HG03354 (cell line): ENCODE measurements around the gene ACTC1.

Experiments
- ATAC-seq: cut with Tn5 transposase; IDR thresholded peaks from one replicate; pipeline ENCODE4 v1.9.1; 2021; ENCODE audit warnings: mild to moderate bottlenecking; ENCODE audit not compliant: unreplicated experiment, poor library complexity, severe bottlenecking

Gene ACTC1

GRCh38 chr15:34802803-34803750 is 7.7 kb upstream of the ACTC1 start:
- ATAC-seq: no peak

- ATAC-seq: no peak
These were observed 7.0 kb upstream of the ACTC1 start for GRCh38 chr15:34802371-34802770.

- ATAC-seq: no peak
These were observed 4.1 kb upstream of the ACTC1 start for GRCh38 chr15:34799149-34800101.

- ATAC-seq: no peak
These were observed 1.6 kb upstream of the ACTC1 start for GRCh38 chr15:34796847-34797435.

- no peak for ATAC-seq
These were observed 651 bp downstream of the ACTC1 start for GRCh38 chr15:34794590-34795206.

GRCh38 chr15:34793901-34794300 is 1.4 kb downstream of the ACTC1 start:
- ATAC-seq: no peak

- no peak for ATAC-seq
These were observed 2.3 kb downstream of the ACTC1 start for GRCh38 chr15:34793071-34793470.

GRCh38 chr15:34791701-34792100 is 3.6 kb downstream of the ACTC1 start:
- ATAC-seq: no peak

GRCh38 chr15:34790121-34790520 is 5.2 kb downstream of the ACTC1 start:
- no peak for ATAC-seq

- no peak for ATAC-seq
These were observed 6.0 kb downstream of the ACTC1 start for GRCh38 chr15:34789326-34789725.

- ATAC-seq: no peak
These were observed 9.1 kb downstream of the ACTC1 start for GRCh38 chr15:34786206-34786605.

- ATAC-seq: no peak
These were observed 11.4 kb downstream of the ACTC1 start for GRCh38 chr15:34783991-34784390.

- no peak for ATAC-seq
These were observed 11.9 kb downstream of the ACTC1 start for GRCh38 chr15:34783431-34783830.

- no peak for ATAC-seq
These were observed 12.4 kb downstream of the ACTC1 start for GRCh38 chr15:34782901-34783300.

GRCh38 chr15:34780725-34781124 is 14.6 kb downstream of the ACTC1 start:
- no peak for ATAC-seq

GRCh38 chr15:34776606-34777105 is 18.7 kb downstream of the ACTC1 start:
- no peak for ATAC-seq

- no peak for ATAC-seq
These were observed 21.4 kb downstream of the ACTC1 start for GRCh38 chr15:34773917-34774316.

GRCh38 chr15:34773013-34773412 is 22.3 kb downstream of the ACTC1 start:
- ATAC-seq: no peak

- ATAC-seq: no peak
These were observed 23.0 kb downstream of the ACTC1 start for GRCh38 chr15:34772312-34772711.

- no peak for ATAC-seq
These were observed 25.6 kb downstream of the ACTC1 start for GRCh38 chr15:34769711-34770110.
